Loucy (cell line): Measurements from ENCODE around the gene TNFRSF8.

ENCODE experiments used
- CTCF ChIP-seq: fragments of 200-600 bp; sonication (generic); conservative IDR thresholded peaks from 2 replicates; pipeline ENCODE4 v1.5.1; 2014; ENCODE audit warnings: mild to moderate bottlenecking, antibody characterized with exemption, low read length
- EZH2phosphoT487 ChIP-seq: fragments of 200-600 bp; IDR thresholded peaks from 2 replicates; pipeline ENCODE4 v1.6.1; 2018; ENCODE audit warnings: antibody characterized with exemption, mild to moderate bottlenecking, moderate library complexity, borderline replicate concordance

DNA sequence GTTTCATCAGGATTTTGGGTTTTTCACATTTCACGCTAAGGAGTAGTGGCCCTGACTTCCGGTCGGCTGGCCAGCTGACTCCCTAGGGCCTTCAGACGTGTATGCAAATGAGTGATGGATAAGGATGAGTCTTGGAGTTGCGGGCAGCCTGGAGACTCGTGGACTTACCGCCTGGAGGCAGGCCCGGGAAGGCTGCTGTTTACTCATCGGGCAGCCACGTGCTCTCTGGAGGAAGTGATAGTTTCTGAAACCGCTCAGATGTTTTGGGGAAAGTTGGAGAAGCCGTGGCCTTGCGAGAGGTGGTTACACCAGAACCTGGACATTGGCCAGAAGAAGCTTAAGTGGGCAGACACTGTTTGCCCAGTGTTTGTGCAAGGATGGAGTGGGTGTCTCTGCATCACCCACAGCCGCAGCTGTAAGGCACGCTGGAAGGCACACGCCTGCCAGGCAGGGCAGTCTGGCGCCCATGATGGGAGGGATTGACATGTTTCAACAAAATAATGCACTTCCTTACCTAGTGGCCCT, 80.6 kb downstream of the TNFRSF8 start:
- TF ChIP-seq CTCF (no peak), EZH2phosphoT487 (no peak)
